Measurements from ENCODE around the gene GALNT17.

- TF ChIP-seq GATA3 (IDR thresholded peaks at IDR 0.05; ENCODE audit: low read depth, low read length) (no peak), GATA2 (IDR thresholded peaks at IDR 0.05; ENCODE audit: low read depth, low read length) (no peak)
These were observed 14.3 kb downstream of the GALNT17 start for GRCh38 chr7:71145906-71146901.

All from SH-SY5Y (cell line).